Neural cell (in vitro differentiated cells): Measurements from ENCODE around the gene CAPN10. TPM values are rescaled to one million over a fixed set of nuclear protein-coding genes. Genes with fewer than 3 reads are reported as not detected.
A peak's percentile ranks its signal among the peaks of the same experiment; 100 is the strongest.

Source experiments
- H2AFZ ChIP-seq: fragments of 200-600, 300-800 bp; sonication (generic), shearing (Covaris generic); 2 replicates; pipeline ENCODE4 v1.6.0; 2014; ENCODE audit warnings: low read depth, mild to moderate bottlenecking, antibody characterized with exemption, low read length, moderate library complexity
- H3F3A ChIP-seq: fragments of 200-600 bp; shearing (Covaris generic); 2 replicates; pipeline ENCODE4 v1.6.1; 2016; ENCODE audit warnings: mild to moderate bottlenecking, moderate library complexity, mixed read lengths, antibody characterized with exemption, low read length; ENCODE audit not compliant: insufficient read depth, poor library complexity, severe bottlenecking
- H3K27ac ChIP-seq: fragments of 200-600, 300-800 bp; sonication (generic), shearing (Covaris generic); 2 replicates; pipeline ENCODE4 v1.5.1; 2014; ENCODE audit warnings: mild to moderate bottlenecking, low read length, moderate library complexity
- H3K27me3 ChIP-seq: fragments of 300-800, 200-600 bp; sonication (generic), shearing (Covaris generic); 2 replicates; pipeline ENCODE4 v1.6.0; 2014; ENCODE audit warnings: mild to moderate bottlenecking, low read depth, low read length, moderate library complexity; ENCODE audit not compliant: insufficient read depth
- H3K36me3 ChIP-seq: fragments of 300-800, 200-600 bp; sonication (generic), shearing (Covaris generic); 2 replicates; pipeline ENCODE4 v1.5.1; 2014; ENCODE audit warnings: mild to moderate bottlenecking, antibody characterized with exemption, low read length, moderate library complexity; ENCODE audit not compliant: insufficient read depth
- H3K4me2 ChIP-seq: fragments of 300-800, 200-600 bp; sonication (generic), shearing (Covaris generic); 2 replicates; pipeline ENCODE4 v1.6.0; 2014; ENCODE audit warnings: mild to moderate bottlenecking, low read length
- H3K4me3 ChIP-seq: fragments of 300-800, 200-600 bp; sonication (generic), shearing (Covaris generic); 2 replicates; pipeline ENCODE4 v1.5.1; 2014; ENCODE audit warnings: mild to moderate bottlenecking, low read length, moderate library complexity
- H3K79me2 ChIP-seq: fragments of 200-600 bp; shearing (Covaris generic); replicated peaks from 2 replicates; pipeline ENCODE4 v1.6.0; 2014; ENCODE audit warnings: mild to moderate bottlenecking, low read length, moderate library complexity; ENCODE audit not compliant: insufficient read depth
- H3K9ac ChIP-seq: fragments of 300-800, 200-600 bp; sonication (generic), shearing (Covaris generic); 2 replicates; pipeline ENCODE4 v1.6.1; 2016; ENCODE audit warnings: mild to moderate bottlenecking, low read length, mixed read lengths
- H3K9me2 ChIP-seq: fragments of 200-600 bp; shearing (Covaris generic); 2 replicates; pipeline ENCODE4 v1.6.1; 2016; ENCODE audit warnings: mild to moderate bottlenecking, low read length, mixed read lengths; ENCODE audit not compliant: insufficient read depth
- H3K9me3 ChIP-seq: fragments of 200-600, 300-800 bp; sonication (generic), shearing (Covaris generic); 2 replicates; pipeline ENCODE4 v1.6.1; 2016; ENCODE audit warnings: mild to moderate bottlenecking, mixed run types, low read length, moderate library complexity, mixed read lengths
- H4K20me1 ChIP-seq: fragments of 200-600 bp; shearing (Covaris generic); 2 replicates; pipeline ENCODE4 v1.6.1; 2016; ENCODE audit warnings: mild to moderate bottlenecking, mixed run types; ENCODE audit not compliant: insufficient read depth
- CTCF ChIP-seq: fragments of 450-650 bp; IDR thresholded peaks from 2 replicates; pipeline ENCODE4 v1.5.1; 2014; ENCODE audit warnings: antibody characterized with exemption, mild to moderate bottlenecking, moderate library complexity; ENCODE audit not compliant: poor library complexity, severe bottlenecking
- EP300 ChIP-seq: fragments of 450-650 bp; conservative IDR thresholded peaks from 2 replicates; pipeline ENCODE4 v1.6.1; 2014; ENCODE audit warnings: antibody characterized with exemption, mild to moderate bottlenecking, moderate library complexity; ENCODE audit not compliant: poor library complexity, severe bottlenecking
- EZH2 ChIP-seq: fragments of 200-600, 300-800 bp; shearing (Covaris generic), sonication (generic); IDR thresholded peaks from 2 replicates; pipeline ENCODE4 v1.6.1; 2014; ENCODE audit warnings: antibody characterized with exemption, low read length, borderline replicate concordance, mild to moderate bottlenecking; ENCODE audit not compliant: insufficient read depth, poor library complexity, severe bottlenecking
- MXI1 ChIP-seq: fragments of 450-650 bp; conservative IDR thresholded peaks from 2 replicates; pipeline ENCODE4 v1.6.1; 2014; ENCODE audit warnings: antibody characterized with exemption, mild to moderate bottlenecking; ENCODE audit not compliant: poor library complexity, severe bottlenecking
- POLR2AphosphoS5 ChIP-seq: IDR thresholded peaks from 2 replicates; pipeline ENCODE4 v1.6.1; 2012
- RAD21 ChIP-seq: fragments of 450-650 bp; conservative IDR thresholded peaks from 2 replicates; pipeline ENCODE4 v1.6.1; 2014; ENCODE audit warnings: antibody characterized with exemption, mild to moderate bottlenecking, moderate library complexity
- REST ChIP-seq: IDR thresholded peaks from 2 replicates; pipeline ENCODE4 v1.6.1; 2012; ENCODE audit warnings: borderline replicate concordance
- SMC3 ChIP-seq: fragments of 450-650 bp; conservative IDR thresholded peaks from 2 replicates; pipeline ENCODE4 v1.6.1; 2014; ENCODE audit warnings: antibody characterized with exemption, mild to moderate bottlenecking, moderate library complexity; ENCODE audit not compliant: poor library complexity
- TAF1 ChIP-seq: IDR thresholded peaks from 2 replicates; pipeline ENCODE4 v1.6.1; 2012; ENCODE audit warnings: low read depth
- polyA plus RNA-seq: library from polyadenylated mRNA; depleted of rRNA; stranded (reverse); fragments of >200 nt; gene quantifications from 2 replicates; pipeline ENCODE4 v1.2.3, GENCODE V29; 2014

Gene CAPN10
- polyA plus RNA-seq, 1 donor from 2014 or later = 120 TPM

DNA sequence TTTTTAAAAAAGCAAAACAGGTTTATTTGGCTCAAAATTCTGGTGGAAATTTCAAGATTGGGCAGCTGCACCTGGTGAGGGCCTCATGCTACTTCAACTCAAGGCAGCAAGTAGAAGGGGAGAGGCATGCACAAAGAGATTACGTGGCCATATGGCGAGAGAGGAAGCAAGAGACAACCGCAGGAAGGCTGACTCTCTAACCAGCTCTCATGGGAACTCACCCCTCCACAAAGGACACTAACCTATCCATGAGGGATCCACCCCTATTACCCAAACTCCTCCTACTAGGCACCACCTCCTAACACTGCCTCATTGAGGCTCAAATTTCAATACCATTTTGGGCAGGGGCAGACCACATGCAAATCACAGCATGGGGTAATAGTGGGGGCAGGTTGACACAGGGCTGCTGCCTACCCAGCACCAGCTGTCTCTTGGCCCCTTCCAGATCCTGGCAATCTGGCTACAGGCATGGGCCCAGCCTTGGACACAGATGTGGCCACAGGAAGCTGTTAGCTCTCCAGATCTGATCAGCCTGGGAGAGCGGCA, 2.0 kb upstream of the CAPN10 start:
- H3K9me2 ChIP-seq = no peaks in the 10 kb centered on the region
- H3K27me3 ChIP-seq = no peaks in the 10 kb centered on the region
- H4K20me1 ChIP-seq = no peaks in the 10 kb centered on the region
- no peaks in the 10 kb centered on the region for H3K36me3 ChIP-seq
- no peak overlapping the region for H3K9ac ChIP-seq
- no peaks in the 10 kb centered on the region for H3K9me3 ChIP-seq
- H3K27ac ChIP-seq = no peak overlapping the region
- H3K4me2 ChIP-seq = no peak overlapping the region
- H3K4me3 ChIP-seq = peak overlapping the region; percentile 92
- H3K79me2 ChIP-seq = peaks cover 47% of the 10 kb centered on the region
- no peaks in the 10 kb centered on the region for H3F3A ChIP-seq
- H2AFZ ChIP-seq = no peak overlapping the region
- TF ChIP-seq REST (no peak), EZH2 (no peak), RAD21 (no peak), EP300 (no peak), SMC3 (no peak), CTCF (no peak), MXI1 (no peak), POLR2AphosphoS5 (no peak), TAF1 (no peak)

DNA sequence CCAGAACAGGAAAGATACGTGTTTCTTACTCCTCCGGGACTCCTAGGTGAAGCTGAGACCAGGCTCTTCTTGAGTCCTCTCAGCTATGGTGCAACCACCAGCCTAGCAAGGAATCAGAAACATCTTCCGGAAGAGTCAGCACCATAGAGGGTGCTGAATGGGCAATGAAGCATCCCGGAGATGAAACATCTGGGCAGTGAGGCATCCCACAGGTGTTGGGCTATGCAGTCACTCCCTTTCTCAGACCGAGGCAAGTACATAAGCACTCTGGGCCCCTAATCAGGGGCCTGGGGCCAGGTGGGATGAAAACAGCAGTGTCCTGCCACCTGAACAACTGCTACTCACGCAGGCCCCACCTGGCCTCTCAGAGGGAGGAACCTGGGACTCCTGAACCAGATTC, 1.4 kb upstream of the CAPN10 start:
- no peak for TF ChIP-seq POLR2AphosphoS5
- TF ChIP-seq EP300 = no peak
- TF ChIP-seq TAF1 = no peak
- no peak for TF ChIP-seq RAD21
- TF ChIP-seq REST = no peak
- TF ChIP-seq SMC3 = no peak
- no peak for TF ChIP-seq EZH2
- TF ChIP-seq MXI1 = no peak
- Histone ChIP-seq H3K27ac (no peak overlapping the region), H3F3A (no peaks in the 10 kb centered on the region), H2AFZ (no peak overlapping the region), H3K9me3 (no peaks in the 10 kb centered on the region), H4K20me1 (no peaks in the 10 kb centered on the region), H3K9ac (peak overlapping the region; percentile 90), H3K9me2 (no peaks in the 10 kb centered on the region), H3K79me2 (peaks cover 47% of the 10 kb centered on the region), H3K27me3 (no peaks in the 10 kb centered on the region), H3K4me2 (peak overlapping the region; percentile 77), H3K36me3 (no peaks in the 10 kb centered on the region), H3K4me3 (peak overlapping the region; percentile 92)
